HG02852 (cell line): ENCODE measurements around the gene KAT6B.
"Not testable (repeated sequence)": the region's sequence is repeated elsewhere in the genome, so short reads cannot be mapped to it uniquely, and the experiment has no call there.

Experiments used
- ATAC-seq: cut with Tn5 transposase; IDR thresholded peaks from one replicate; pipeline ENCODE4 v1.9.1; 2021; ENCODE audit warnings: mild to moderate bottlenecking, moderate library complexity; ENCODE audit not compliant: unreplicated experiment

KAT6B gene

DNA sequence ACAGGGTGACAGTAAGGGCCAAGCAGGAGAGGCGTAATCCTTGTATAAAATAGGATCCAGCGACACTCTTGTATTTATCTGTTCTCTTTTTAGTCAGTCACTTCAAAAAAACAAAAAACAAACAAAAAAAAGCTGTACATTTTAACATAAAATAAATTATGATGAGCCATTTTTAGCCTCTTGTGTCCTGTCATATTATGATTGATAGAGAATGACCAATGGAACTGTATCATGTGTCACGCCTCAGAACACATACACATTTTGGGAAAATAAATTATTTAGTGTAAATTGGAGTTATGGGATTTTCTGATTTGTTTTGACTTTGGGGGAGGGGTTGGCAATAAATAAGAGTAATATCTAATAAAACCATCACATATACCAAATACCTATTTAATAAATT lies 205.7 kb downstream of the KAT6B start:
- no peak for ATAC-seq

DNA sequence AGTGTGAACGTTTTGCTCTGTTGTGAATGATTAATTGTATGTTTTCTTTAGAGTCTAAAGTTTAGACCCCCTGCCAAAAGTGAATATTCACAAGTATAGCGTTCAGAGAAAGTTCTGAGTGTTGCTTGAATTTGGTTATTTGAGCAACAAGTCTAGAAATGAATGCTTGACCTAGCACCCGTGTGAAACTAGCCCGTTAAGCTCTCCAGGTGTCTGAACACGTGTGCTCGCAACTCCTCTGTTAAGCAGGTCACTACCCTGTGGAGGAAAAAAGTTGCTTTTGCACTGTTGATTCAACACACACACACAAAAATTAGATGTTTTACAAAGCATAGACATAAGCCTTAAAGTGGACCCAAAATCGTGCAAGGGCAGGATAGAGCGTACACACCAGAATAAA lies 206.4 kb downstream of the KAT6B start:
- ATAC-seq = no peak

DNA sequence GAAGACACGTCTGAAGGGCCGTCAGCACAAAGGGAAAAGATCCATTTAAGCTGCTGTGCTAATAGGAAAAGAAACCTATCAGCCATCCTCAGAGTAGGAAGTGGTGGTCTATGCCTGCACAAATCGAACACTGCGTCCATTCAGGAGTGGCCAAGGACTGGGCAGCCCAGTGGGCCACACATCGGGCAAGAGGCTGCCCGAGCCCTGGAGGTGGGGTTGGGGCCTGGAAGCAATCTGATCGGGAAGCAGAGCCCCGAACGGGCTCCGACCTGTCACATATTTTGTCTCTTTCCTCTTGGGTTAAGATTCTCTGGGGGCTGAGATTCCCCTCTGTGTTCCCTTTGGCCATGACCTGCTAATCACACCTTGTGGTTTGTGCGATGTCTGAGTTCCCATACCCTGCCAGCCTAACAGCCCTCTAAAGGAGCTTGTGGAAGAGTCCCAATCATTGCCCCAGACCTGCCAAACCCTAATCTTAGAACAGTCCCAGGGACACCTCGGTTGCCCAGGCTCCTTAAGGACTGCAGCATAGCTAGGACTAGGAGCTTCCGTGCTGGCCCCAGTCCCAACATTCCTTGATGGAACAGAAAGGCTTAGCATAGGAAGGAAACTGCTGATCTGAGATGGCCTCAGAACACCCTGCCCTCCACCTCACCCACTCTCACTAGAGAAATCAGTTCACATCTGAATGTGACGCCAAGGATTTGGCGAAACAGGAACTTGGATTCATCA lies 207.2 kb downstream of the KAT6B start:
- ATAC-seq = no peak

DNA sequence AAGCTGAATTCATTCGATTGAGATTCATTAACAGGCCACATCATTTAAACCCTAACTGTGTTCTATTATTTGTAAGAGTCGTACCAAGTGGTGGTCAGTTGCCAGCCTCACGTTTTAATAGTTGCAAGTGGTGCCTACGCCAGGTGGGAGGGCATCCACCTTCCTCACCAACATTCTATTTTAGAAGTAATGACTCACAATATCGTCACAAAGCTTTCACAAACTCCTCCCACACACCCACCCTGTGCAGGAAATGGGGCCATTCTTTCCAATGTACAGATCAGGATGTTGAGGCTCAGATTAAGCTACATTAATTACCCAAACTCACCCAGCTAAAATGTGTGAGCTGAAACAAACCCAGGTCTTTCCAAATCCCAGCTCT lies 207.7 kb downstream of the KAT6B start:
- ATAC-seq = no peak

DNA sequence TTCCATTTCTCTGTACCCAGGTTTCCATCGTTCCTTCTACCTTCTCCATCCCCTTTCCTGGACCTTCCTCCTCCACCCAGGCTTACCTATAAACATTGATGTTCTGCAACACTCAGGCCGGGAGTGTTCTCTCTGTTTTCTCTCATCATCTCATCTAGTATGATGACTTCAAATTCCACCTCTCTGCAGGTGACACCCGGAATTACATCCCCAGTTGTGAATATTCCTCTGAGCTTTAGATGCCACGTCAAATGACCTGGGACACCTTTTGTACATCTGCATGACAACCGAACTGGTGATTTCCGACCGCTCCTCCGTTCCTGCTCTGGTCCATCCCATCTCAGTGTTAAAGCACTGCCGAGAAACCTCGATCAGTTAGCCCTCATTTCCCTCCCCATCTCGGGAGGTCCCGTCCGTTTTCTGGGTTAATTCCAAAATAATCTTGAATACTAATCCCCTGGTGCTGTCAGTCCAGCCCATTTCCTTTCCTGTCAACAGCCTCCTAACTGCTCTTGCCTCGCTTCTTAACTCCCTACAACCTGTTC lies 208.4 kb downstream of the KAT6B start:
- no peak for ATAC-seq

DNA sequence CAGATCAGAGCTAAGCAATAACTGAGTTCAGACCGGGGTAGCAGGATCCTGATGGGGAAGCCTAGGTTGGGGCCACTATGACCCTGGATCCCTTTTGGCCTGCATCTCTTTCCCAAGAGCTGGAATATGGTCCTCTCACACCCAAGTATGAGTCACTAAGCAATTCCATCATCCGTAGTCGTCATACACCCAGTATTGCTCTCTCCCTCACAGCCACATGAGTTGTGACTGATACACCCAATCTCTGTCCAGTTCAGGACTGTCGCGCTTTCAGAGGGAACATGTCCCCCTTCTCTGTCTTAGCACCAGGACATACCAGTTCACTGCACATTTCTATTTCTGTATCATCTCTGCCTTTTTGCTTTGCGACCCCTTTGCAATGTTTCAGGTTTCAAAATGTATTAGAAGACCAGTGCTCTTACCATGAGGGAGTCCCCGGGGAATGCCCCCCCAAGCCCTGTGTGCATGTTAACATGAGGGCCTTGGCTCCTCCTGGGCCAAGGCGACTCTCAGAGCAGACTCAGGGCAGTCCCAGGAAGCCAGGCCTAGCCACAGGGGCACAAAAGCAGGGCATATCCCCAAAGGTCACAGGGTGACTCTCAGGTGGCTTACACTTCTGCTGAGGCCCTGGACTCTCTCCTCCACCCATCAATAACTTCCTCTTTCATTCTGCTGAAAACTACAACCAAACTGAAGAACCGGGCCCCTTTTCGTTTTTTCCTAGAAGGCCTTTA lies 209.7 kb downstream of the KAT6B start:
- peak; percentile 44 for ATAC-seq

DNA sequence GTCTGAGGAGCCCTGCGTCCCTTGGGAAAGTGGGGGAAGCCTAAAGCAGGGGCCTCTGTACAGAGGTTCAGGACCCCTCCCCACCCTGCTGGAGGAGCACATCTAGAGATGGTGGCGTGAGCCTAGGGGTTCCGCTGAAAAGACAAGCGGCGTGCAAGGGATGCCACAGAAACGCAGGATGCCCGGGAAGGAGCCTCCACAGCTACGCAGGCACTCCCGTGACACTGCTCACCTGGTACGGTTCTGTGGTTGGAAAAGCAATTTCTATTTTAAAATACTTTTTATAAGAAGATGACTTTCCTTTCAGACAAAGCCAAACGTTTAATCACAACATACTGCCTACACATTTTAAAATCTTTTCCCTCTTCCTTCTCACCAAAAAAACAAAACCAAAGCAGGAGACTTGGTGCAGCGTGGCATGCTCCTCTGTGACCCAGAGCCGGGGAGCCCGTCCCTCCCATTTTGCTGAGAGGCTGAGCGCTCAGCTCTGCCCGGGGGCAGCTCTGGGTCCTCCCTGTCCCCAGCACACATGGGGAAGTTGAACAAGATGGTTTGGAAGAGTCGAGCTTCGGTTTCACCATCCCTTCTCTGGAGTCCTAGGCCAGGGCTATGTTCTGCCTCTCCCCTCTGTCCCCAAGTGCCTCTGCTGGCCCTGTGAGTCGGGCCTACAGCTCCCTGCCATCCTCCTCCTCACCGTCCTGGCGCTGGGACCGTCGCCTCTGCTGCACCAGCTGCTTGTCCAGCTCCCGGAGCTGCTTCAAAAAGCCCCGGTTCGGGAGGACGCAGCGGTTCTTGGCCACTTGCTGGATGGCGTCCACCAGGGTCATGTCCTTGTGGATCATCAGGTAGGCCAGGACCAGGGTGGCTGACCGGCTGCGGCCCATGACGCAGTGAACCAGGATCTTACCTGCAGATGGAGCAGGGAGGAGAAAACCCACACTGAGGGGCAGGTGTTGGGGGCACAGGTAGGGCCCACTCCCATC lies 211.1 kb downstream of the KAT6B start:
- ATAC-seq = no peak

DNA sequence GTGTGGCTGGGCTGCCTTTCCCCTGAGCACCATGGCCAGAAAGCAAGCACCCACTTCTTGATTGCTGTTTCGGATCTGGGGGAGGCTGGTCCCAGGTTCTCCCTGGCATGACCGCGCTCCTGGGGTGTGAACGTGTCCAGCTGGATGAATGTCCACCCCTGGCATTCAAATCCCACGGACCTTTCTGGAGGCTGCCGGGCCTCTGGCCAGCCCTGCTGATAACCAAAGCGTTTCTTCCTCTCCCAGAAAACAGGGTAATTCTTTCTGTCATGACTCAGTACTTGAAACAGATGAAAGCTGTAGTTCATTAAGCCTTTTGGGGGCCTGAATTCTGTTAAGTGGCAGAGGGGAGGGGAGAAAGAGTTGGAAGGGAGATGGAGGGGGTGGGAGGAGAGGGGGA lies 211.9 kb downstream of the KAT6B start:
- ATAC-seq = no peak

DNA sequence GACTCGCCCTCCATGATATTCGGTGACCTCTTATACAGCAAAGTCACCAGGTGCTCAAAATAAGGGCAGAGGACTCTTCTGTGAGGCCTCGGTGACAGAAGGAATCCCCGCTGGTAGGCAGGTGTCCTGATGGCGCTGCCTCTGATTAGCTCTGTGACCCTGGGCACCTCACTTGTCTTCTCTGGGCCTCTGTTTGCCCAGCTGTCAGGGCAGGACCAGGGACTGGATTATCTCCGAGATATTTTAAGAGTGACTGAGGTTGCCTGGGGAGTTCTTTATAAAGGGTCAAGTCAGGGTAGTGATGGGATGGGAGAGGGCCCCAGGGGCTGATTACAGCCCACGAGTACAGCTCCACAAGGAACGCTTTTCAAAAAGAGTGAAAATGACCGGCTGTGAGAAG lies 214.2 kb downstream of the KAT6B start:
- ATAC-seq = no peak

DNA sequence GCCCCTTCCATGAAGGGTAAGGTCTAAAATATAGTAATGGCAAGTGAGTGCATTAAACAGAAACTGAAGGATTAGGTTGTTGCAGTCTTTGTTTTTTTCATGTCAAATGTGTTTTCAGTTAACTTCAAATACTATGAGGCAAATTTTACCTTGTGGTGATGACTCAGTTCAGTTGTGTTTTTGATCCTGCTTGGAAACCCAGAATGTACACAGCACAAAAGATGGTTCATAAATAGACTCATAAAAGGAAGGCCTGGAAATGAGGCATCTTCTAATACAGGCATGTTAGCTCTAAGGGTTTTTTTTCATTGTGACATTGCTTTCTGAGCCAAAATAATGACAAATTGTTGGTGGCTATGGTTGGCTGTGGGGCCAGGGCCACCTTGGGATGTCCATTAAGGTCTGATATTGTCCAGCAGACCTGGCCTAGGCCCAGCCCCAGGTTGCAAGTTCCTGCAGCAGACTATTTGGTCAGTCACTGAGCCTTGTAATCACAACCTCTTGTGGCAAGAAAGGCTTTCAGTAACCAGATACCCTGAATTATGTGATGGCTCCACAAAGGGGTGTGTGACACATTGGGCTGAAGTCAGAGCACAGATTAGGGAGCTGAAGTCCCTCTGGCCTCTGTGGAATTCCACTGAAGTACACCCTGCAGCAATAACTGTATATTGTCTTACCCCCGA lies 216.0 kb downstream of the KAT6B start:
- no peak for ATAC-seq

DNA sequence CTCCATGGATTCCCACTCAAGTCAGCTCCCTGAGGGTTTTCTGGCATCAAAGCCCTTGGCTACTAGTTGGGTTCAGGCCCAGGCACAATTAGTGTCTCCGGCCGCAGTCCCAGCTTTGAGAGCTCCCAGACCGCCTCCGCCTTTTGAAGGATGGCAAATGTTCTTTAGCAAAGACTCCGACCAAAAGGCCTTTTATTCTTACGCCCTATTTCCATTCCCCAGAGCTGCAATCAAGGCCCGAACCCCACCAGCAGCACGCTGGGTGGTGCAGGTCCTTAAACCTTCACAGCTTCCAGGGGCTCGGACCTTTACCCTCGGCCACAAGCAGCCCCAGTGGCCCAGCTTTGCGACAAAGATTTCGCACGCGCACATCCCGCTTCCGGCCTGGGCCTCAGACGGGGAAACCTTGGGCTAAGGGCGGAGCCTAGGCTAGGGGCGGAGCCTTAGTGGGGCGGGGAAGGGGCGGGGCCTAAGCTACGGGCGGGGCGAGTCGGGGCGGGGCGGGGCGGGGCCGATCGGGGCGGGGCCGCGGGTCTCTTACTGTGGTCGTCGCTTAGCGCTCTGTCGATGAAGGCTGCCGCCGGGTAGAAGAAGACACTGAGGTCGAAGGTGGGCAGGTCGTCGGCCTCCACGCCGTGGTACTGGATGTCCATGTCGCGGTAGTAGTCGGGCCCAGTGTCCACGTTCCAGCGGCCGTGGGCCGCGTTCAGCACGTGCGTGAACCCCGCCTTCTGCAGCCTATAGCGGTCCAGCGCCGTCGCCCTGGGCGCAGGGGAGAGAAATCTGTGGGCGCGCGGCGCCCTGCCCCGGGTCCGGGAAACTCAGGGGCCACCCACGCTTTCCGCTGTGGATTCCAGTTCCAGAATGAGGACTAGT lies 217.1 kb downstream of the KAT6B start:
- no peak for ATAC-seq

DNA sequence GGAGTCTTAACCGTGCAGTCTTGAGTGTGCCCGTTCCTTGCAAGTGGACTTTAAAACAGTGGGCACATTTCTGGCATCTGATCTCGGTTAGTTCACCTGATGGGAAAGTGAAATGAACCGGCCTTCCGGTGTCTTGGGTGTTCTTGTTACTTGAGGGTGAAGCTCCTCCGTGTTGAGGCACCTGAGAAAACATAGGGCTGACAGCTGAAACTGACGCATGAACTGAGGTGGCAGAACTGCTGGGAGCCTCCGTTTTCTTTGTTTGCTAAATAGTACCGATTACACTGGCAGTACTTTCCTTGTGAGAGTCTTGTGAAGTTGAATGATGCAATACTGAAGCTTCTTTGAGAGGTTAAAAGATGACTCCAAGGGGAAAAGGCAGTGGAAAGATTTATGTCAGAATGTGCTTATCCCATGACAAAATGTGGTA lies 222.3 kb downstream of the KAT6B start:
- no peak for ATAC-seq

DNA sequence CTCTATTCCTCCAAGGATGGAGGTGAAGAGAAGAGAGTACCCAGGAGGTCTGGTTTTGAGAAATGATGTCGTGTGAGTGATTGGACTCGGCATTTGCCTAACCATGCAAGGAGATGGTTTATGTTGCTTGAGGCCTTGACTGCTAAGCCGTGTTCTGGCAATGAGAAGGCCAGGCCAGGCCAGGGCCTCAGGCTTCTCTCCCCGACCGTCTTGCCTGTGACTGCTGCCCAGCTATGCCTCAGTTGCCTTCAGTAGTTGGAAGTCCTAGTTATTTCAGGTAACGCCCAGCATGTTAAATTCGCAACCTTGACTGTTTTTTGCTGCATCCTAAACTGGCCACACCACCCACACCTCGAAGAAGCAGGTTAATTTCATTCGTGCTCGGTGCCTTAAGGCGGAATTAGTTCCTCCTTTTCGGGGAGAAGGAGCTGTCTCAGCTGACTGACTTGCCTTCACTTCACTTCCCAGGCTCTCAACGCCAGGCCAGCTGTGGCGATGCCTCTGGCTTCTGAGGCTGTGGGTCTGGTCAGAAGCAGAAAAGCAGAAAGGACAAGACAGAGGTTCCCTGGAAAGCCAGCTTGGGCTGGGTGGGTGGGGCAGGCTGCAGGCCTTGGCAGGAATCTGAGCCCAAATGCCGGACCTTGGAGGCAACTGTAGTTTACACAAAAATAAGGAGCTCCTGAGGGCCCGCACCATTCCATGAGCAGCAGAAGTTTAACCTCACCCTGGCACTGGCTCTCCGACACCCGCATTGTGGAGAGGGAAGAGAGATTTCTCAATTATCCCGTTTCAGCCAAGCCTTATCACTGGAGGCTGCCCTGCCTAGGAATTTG lies 223.1 kb downstream of the KAT6B start:
- no peak for ATAC-seq

DNA sequence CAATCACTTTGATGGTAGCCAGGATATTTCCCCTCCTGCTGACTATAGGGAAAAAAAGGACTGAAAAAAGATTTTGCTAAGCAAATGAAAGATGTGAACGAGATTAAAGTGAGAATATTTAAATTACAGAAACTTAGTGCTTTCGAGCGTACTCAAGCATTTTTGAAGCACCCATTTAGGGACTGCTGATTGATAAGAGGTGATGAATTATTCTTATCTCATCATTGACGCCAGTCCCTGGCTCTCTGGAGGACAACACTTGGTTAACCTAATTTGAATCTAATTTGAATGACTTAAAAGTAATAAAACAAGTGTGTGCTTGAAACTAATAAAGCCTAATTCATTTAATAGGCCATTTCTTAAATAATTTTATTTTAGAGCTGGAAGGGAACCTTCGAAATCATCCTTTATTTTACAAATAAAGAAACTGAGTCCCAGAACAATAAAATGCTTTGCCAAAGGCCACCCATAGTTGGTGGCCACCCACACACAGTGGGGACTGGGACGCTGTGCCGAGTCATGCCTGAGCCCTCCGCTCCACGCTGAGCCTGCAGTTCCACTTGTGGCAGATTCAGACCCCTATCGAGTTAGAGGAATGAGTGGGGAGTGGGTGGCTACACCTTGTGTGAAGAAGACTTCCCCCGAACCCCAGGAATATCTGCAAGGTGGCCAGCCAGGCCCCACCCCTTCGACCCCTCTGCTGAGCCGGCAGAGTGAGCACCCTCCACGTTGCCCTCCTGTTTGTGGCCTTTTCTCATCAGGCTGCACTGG lies 223.9 kb downstream of the KAT6B start:
- no peak for ATAC-seq

DNA sequence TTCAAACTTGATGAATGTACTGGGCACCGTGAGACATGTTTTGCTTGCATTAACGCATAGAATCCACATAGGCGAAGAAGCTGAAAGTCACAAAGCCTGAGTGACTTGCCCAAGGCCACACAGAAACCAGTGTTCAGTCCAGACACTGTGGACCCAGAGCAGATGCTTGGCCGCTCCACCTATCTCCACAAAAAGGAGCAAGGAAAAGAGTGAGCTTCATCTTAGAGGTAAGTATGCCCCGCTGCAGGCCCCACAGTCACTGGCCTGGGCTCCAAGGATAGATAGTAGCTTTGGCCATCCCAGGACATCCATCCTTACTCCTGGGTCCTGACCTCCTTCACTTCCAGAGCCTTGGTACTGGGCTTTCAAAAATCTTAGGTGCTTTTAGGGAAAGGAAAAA lies 224.9 kb downstream of the KAT6B start:
- no peak for ATAC-seq

DNA sequence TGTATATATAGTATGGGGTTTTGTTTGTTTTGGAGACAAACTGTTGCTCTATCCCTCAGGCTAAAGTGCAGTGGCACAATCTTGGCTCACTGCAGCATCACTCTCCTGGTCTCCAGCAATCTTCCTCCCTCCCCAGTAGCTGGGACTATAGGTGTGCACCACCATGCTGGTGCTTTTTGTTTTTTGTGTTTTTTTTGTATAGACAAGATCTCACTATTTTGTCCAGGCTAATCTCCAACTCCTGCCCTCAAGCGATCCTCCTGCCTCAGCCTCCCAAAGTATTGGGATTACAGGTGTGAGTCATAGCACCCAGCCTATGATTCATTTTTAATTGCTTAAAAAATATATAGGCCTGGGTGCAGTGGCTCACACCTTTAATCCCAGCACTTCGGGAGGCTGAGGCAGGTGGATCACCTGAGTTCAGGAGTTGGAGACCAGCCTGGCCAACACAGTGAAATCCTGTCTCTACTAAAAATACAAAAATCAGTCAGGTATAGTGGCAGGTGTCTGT lies 229.6 kb downstream of the KAT6B start:
- not testable (repeated sequence) for ATAC-seq

DNA sequence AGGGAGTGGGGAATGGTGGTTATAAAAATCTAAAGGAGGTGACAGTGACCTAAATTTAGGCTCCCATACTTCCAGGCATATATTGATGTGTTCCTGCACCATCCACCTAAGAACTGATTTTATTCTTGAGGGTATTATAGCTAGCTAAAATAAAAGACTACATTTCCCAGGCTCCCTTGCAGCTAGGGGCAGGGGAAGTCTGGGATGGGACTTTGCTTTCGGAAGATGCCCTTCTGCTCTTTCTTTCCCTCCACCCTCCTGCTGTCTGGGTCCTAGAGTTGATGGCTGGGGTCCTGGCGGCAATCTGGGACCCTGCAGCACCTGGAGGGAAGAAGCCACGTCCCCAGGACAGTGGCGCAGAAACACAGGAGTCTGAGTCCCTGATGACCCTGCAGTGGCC lies 231.3 kb downstream of the KAT6B start:
- no peak for ATAC-seq

DNA sequence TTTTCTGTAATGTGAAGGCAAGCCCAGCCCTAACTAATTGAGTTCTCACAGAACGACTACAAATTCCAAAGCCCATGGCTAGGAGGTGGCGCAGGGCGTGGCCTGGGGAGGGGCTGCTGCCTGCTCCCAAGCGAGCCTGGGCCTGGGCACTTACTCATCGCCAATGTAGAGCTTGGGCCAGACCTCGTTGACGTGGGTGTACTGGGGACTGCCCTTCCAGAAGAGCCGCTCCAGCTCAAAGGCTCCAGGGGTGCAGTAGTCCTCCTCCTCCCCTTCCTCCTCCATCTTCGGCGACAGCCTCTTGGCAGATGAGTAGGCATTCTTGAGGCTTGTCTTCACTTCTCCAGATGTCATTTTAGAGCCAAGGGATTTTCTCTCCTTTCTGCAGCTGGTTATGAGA lies 231.8 kb downstream of the KAT6B start:
- ATAC-seq = no peak
